Hepatocyte (in vitro differentiated cells): ENCODE results near the gene AK1. TPM values are rescaled to one million over a fixed set of nuclear protein-coding genes. Genes with fewer than 3 reads are reported as not detected.

Experiments used
- DNase-seq: peaks from one replicate; pipeline ENCODE4 v3.0.0-alpha.2; 2016; ENCODE audit warnings: low spot score
- H2AFZ ChIP-seq: fragments of 200-600 bp; sonication (generic); 2 replicates; pipeline ENCODE4 v1.6.0; 2016; ENCODE audit warnings: antibody characterized with exemption, mild to moderate bottlenecking
- H3K27ac ChIP-seq: fragments of 200-600 bp; sonication (generic); 2 replicates; pipeline ENCODE4 v1.5.1; 2016; ENCODE audit warnings: mild to moderate bottlenecking
- H3K27me3 ChIP-seq: fragments of 200-600 bp; sonication (generic); 2 replicates; pipeline ENCODE4 v1.6.1; 2016
- H3K36me3 ChIP-seq: fragments of 200-600 bp; sonication (generic); replicated peaks from 2 replicates; pipeline ENCODE4 v1.5.1; 2016; ENCODE audit warnings: low read depth; ENCODE audit not compliant: insufficient read depth
- H3K4me1 ChIP-seq: fragments of 200-600 bp; sonication (generic); 2 replicates; pipeline ENCODE4 v1.5.1; 2016; ENCODE audit warnings: mild to moderate bottlenecking, moderate library complexity; ENCODE audit not compliant: insufficient read depth
- H3K4me2 ChIP-seq: fragments of 200-600 bp; sonication (generic); 2 replicates; pipeline ENCODE4 v1.6.0; 2016
- H3K4me3 ChIP-seq: fragments of 200-600 bp; sonication (generic); 2 replicates; pipeline ENCODE4 v1.5.1; 2016; ENCODE audit warnings: mild to moderate bottlenecking
- H3K79me2 ChIP-seq: fragments of 200-600 bp; sonication (generic); 2 replicates; pipeline ENCODE4 v1.6.0; 2017; ENCODE audit warnings: mild to moderate bottlenecking
- H3K9me2 ChIP-seq: fragments of 200-600 bp; sonication (generic); replicated peaks from 2 replicates; pipeline ENCODE4 v1.6.0; 2017; ENCODE audit warnings: mild to moderate bottlenecking; ENCODE audit not compliant: insufficient read depth
- H3K9me3 ChIP-seq: fragments of 200-600 bp; sonication (generic); 2 replicates; pipeline ENCODE4 v1.5.1; 2016; ENCODE audit warnings: low read depth, mild to moderate bottlenecking
- H4K20me1 ChIP-seq: fragments of 200-600 bp; sonication (generic); 2 replicates; pipeline ENCODE4 v1.6.0; 2016; ENCODE audit warnings: mild to moderate bottlenecking; ENCODE audit not compliant: insufficient read depth, poor library complexity, severe bottlenecking
- CTCF ChIP-seq: fragments of 200-600 bp; sonication (generic); IDR thresholded peaks from 2 replicates; pipeline ENCODE4 v1.5.1; 2016; ENCODE audit warnings: antibody characterized with exemption, mild to moderate bottlenecking; ENCODE audit not compliant: poor library complexity
- EZH2 ChIP-seq: fragments of 200-600 bp; sonication (generic); IDR thresholded peaks from 2 replicates; pipeline ENCODE4 v1.6.1; 2016; ENCODE audit warnings: antibody characterized with exemption, mild to moderate bottlenecking, borderline replicate concordance
- EZH2phosphoT487 ChIP-seq: fragments of 200-600 bp; sonication (generic); IDR thresholded peaks from one replicate; pipeline ENCODE4 v1.6.1; 2018; ENCODE audit warnings: antibody characterized with exemption, mild to moderate bottlenecking, low read depth, moderate library complexity; ENCODE audit not compliant: unreplicated experiment, severe bottlenecking
- WGBS: methylation state at CpG from one replicate; pipeline ENCODE4 v1.1.6; 2016; ENCODE audit warnings: low lambda C conversion rate; ENCODE audit errors: missing lambda C conversion rate; 5-methylcytosine and 5-hydroxymethylcytosine counted together
- polyA plus RNA-seq: library from polyadenylated mRNA; unstranded; fragments of >200 nt; fragmentation: Nextera tagmentation; extraction: Ambion mirVana; gene quantifications from 2 replicates; pipeline ENCODE4 v1.2.1, GENCODE V29; 2016
- total RNA-seq: library from RNA; depleted of rRNA; stranded (reverse); fragments of >200 nt; gene quantifications from 2 replicates; pipeline ENCODE4 v1.2.3, GENCODE V29; 2014

The AK1 gene
- total and polyA plus RNA-seq, 2 experiments from 2014 or later: 28.3 to 91.3 TPM

- peaks cover 8% of the 10 kb centered on the region for H3K79me2 ChIP-seq
Observed at GRCh38 chr9:127876026-127876763, 1.3 kb downstream of the AK1 start.

DNA sequence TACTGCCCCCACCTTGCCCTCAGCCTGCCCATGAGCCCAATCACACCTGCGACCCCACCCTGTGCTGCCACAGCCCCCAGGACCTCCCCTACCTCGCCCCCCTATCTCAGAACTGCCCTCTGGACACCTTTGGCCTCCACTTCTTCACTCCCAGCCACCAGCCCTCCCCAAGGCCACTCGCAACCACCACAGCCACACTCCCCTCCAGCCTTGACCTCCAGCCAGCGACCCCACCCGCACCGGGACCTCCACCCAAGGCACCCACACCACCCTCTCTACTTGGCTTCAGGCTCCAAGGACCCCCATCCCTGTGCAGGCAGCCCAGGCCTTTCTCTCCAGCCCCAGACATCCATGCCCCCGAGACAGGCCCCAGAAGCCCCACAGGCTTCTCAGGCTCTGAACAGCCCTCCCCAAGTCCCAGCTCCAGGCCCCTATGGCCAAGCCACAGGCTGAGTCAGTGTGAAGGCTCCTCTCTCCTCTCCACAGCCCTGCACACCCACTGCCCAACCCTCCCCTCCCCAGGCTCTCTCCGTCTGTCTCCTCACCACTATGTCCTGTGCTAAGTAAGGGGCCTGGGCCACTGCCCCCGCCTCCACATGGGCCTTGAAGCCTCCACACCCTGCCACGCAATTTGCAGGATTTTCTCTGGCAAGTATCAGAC lies 2.0 kb downstream of the AK1 start:
- DNase-seq: peak; percentile 53
- no peak overlapping the region for H3K4me3 ChIP-seq
- peak overlapping the region; percentile 7 for H3K27ac ChIP-seq
- H3K9me3 ChIP-seq: no peaks in the 10 kb centered on the region
- no peaks in the 10 kb centered on the region for H4K20me1 ChIP-seq
- TF ChIP-seq CTCF (no peak), EZH2phosphoT487 (no peak), EZH2 (no peak)
- H3K79me2 ChIP-seq: peaks cover 8% of the 10 kb centered on the region
- WGBS: 84% methylated on average over 7 of the region's 10 CpGs
- no peak overlapping the region for H2AFZ ChIP-seq
- no peaks in the 10 kb centered on the region for H3K9me2 ChIP-seq
- H3K4me1 ChIP-seq: peaks cover 30% of the 10 kb centered on the region
- H3K4me2 ChIP-seq: peak overlapping the region; percentile 88
- no peaks in the 10 kb centered on the region for H3K36me3 ChIP-seq
- no peaks in the 10 kb centered on the region for H3K27me3 ChIP-seq

More at GRCh38 chr9:127876026-127876763, 1.3 kb downstream of the AK1 start:
- no peak overlapping the region for H2AFZ ChIP-seq
- TF ChIP-seq EZH2 (no peak), EZH2phosphoT487 (no peak), CTCF (no peak)
- no peak overlapping the region for H3K4me3 ChIP-seq
- H3K9me2 ChIP-seq: no peaks in the 10 kb centered on the region
- no peaks in the 10 kb centered on the region for H3K36me3 ChIP-seq
- 91% methylated on average over 14 of the region's 14 CpGs for WGBS
- H4K20me1 ChIP-seq: no peaks in the 10 kb centered on the region
- peak overlapping the region; percentile 88 for H3K4me2 ChIP-seq
- H3K9me3 ChIP-seq: no peaks in the 10 kb centered on the region
- peak overlapping the region; percentile 7 for H3K27ac ChIP-seq
- DNase-seq: no peak
- H3K27me3 ChIP-seq: no peaks in the 10 kb centered on the region
- peaks cover 30% of the 10 kb centered on the region for H3K4me1 ChIP-seq

- Histone ChIP-seq H4K20me1 (no peaks in the 10 kb centered on the region), H2AFZ (no peak overlapping the region), H3K27ac (no peak overlapping the region), H3K27me3 (no peaks in the 10 kb centered on the region), H3K4me2 (no peak overlapping the region), H3K79me2 (peaks cover 8% of the 10 kb centered on the region), H3K9me3 (no peaks in the 10 kb centered on the region), H3K9me2 (no peaks in the 10 kb centered on the region), H3K36me3 (no peaks in the 10 kb centered on the region), H3K4me1 (peaks cover 30% of the 10 kb centered on the region), H3K4me3 (no peak overlapping the region)
- TF ChIP-seq CTCF (no peak), EZH2phosphoT487 (no peak), EZH2 (no peak)
- no peak for DNase-seq
- 91% methylated on average over 19 of the region's 19 CpGs for WGBS
Observed at GRCh38 chr9:127874301-127875221, 2.9 kb downstream of the AK1 start.
